GM12878 (cell line): ENCODE measurements around the gene CLPTM1L. TPM values are rescaled to one million over a fixed set of nuclear protein-coding genes. Genes with fewer than 3 reads are reported as not detected.

Experiments
- ATAC-seq: fragments of 200-7000 bp; cut with Tn5 transposase; 3 replicates; pipeline ENCODE4 v1.9.1; 2020; ENCODE audit warnings: mild to moderate bottlenecking, moderate library complexity
- BruUV-seq: library from RNA; stranded (reverse); fragments of 400-500 nt; replicated peaks from 2 replicates; lab custom pipeline; 2021; lab: Mats Ljungman, UMichigan
- CTCF ChIA-PET: fragments of 300-600 bp; sonication (Branson Sonifier 250); formaldehyde crosslinking; extraction: SDS; loops from one replicate; lab custom pipeline; 2021; ENCODE audit warnings: inconsistent platforms; lab: Yijun Ruan, JAX
- POLR2A ChIA-PET: fragments of 350-600 bp; formaldehyde crosslinking; extraction: SDS; loops from one replicate; lab custom pipeline; 2021; ENCODE audit warnings: inconsistent platforms; lab: Charles Lee
- RAD21 ChIA-PET: fragments of 300-600 bp; sonication (Branson Sonifier 250); formaldehyde crosslinking; loops from one replicate; lab custom pipeline; 2023; ENCODE audit warnings: antibody characterized with exemption; ENCODE audit not compliant: unreplicated experiment; lab: Charles Lee
- SMC1A ChIA-PET: fragments of 300-600 bp; sonication (Branson Sonifier 250); formaldehyde crosslinking; loops from one replicate; lab custom pipeline; 2023; ENCODE audit not compliant: unreplicated experiment, uncharacterized antibody; lab: Charles Lee
- DNase-seq: peaks from one replicate; pipeline ENCODE4 v3.0.0-alpha.2; 2011; ENCODE audit warnings: low read depth, low spot score
- FAIRE-seq: peaks from 3 replicates; lab custom pipeline; 2011; peaks lifted over from hg19 to GRCh38; lab: Jason Lieb, UNC
- H2AFZ ChIP-seq: 2 replicates; pipeline ENCODE4 v1.6.0; 2011; ENCODE audit warnings: low read depth, low read length, control low read depth; ENCODE audit not compliant: control insufficient read depth
- H3K27ac ChIP-seq: 2 replicates; pipeline ENCODE4 v1.5.1; 2011; ENCODE audit warnings: control low read depth; ENCODE audit not compliant: control insufficient read depth, insufficient read depth
- H3K27me3 ChIP-seq, 2 experiments: replicated peaks in 1 of 2; 2 replicates each; pipeline versions ENCODE4 v1.6.0 to v1.6.1; 2011; ENCODE audit warnings: low read length in 1 of 2; ENCODE audit not compliant: control insufficient read depth in 2 of 2, insufficient read depth in 2 of 2
- H3K36me3 ChIP-seq, 2 experiments: 2 replicates each; pipeline ENCODE4 v1.5.1; 2011; ENCODE audit warnings: low read length in 1 of 2; ENCODE audit not compliant: control insufficient read depth in 2 of 2, insufficient read depth in 2 of 2
- H3K4me1 ChIP-seq: 2 replicates; pipeline ENCODE4 v1.6.1; 2011; ENCODE audit warnings: mild to moderate bottlenecking, low read length, moderate library complexity, mixed read lengths; ENCODE audit not compliant: control insufficient read depth, insufficient read depth
- H3K4me2 ChIP-seq: 2 replicates; pipeline ENCODE4 v1.6.0; 2011; ENCODE audit warnings: control low read depth; ENCODE audit not compliant: control insufficient read depth, insufficient read depth
- H3K4me3 ChIP-seq: fragments of 200-600 bp; sonication (generic); 2 replicates; pipeline ENCODE4 v1.5.1; 2016
- H3K79me2 ChIP-seq: 2 replicates; pipeline ENCODE4 v1.6.0; 2011; ENCODE audit warnings: low read length; ENCODE audit not compliant: control insufficient read depth, insufficient read depth
- H3K9ac ChIP-seq: 2 replicates; pipeline ENCODE4 v1.8.0; 2011; ENCODE audit warnings: low read length, control low read depth, mixed read lengths; ENCODE audit not compliant: control insufficient read depth, insufficient read depth
- H3K9me3 ChIP-seq: replicated peaks from 3 replicates; pipeline ENCODE4 v1.5.1; 2011; ENCODE audit warnings: mild to moderate bottlenecking, low read length; ENCODE audit not compliant: control insufficient read depth, insufficient read depth
- H4K20me1 ChIP-seq: 2 replicates; pipeline ENCODE4 v1.6.0; 2011; ENCODE audit not compliant: control insufficient read depth, insufficient read depth
- BCL11A ChIP-seq: IDR thresholded peaks from 2 replicates; pipeline ENCODE4 v1.6.1; 2011; ENCODE audit warnings: low read depth, low read length
- CEBPB ChIP-seq, 2 experiments: fragments of 150-350 bp in 1 of 2; IDR thresholded peaks; 2 replicates each; pipeline ENCODE4 v1.6.1; 2012 to 2014; ENCODE audit warnings: low read depth in 2 of 2, low read length in 2 of 2, borderline replicate concordance in 1 of 2, inconsistent platforms in 1 of 2
- CTCF ChIP-seq, 3 experiments: IDR thresholded peaks in 2 of 3; conservative IDR thresholded peaks in 1 of 3; 2 replicates each; pipeline ENCODE4 v1.5.1; 2011; ENCODE audit warnings: low read depth in 3 of 3, low read length in 3 of 3, mild to moderate bottlenecking in 3 of 3, control low read depth in 2 of 3, moderate library complexity in 2 of 3, inconsistent platforms in 1 of 3, mixed read lengths in 1 of 3; ENCODE audit not compliant: control insufficient read depth in 2 of 3, insufficient read depth in 1 of 3; ENCODE audit errors: extremely low read depth in 1 of 3
- DPF2 ChIP-seq: fragments of 450-650 bp; IDR thresholded peaks from 2 replicates; pipeline ENCODE4 v1.6.1; 2017; ENCODE audit warnings: mild to moderate bottlenecking
- EZH2 ChIP-seq: IDR thresholded peaks from 2 replicates; pipeline ENCODE4 v1.6.1; 2012; ENCODE audit warnings: low read depth, mild to moderate bottlenecking, control low read depth, inconsistent platforms, low read length, borderline replicate concordance; ENCODE audit not compliant: control insufficient read depth
- GABPA ChIP-seq: IDR thresholded peaks from 2 replicates; pipeline ENCODE4 v1.6.1; 2014; ENCODE audit warnings: antibody characterized with exemption, low read depth, mild to moderate bottlenecking, inconsistent platforms
- HDGF ChIP-seq: fragments of 450-650 bp; IDR thresholded peaks from 2 replicates; pipeline ENCODE4 v1.6.1; 2016; ENCODE audit warnings: antibody characterized with exemption
- MLLT1 ChIP-seq: fragments of 450-650 bp; IDR thresholded peaks from 2 replicates; pipeline ENCODE4 v1.6.1; 2016; ENCODE audit warnings: mild to moderate bottlenecking
- MTA3 ChIP-seq: IDR thresholded peaks from 2 replicates; pipeline ENCODE4 v1.6.1; 2012; ENCODE audit warnings: low read length, inconsistent platforms, borderline replicate concordance
- NFYB ChIP-seq: IDR thresholded peaks from 2 replicates; pipeline ENCODE4 v1.6.1; 2011; ENCODE audit warnings: low read depth, mild to moderate bottlenecking, low read length, improper control_type of control experiment, moderate library complexity; ENCODE audit not compliant: insufficient read depth
- NR2C1 ChIP-seq: fragments of 450-650 bp; IDR thresholded peaks from 2 replicates; pipeline ENCODE4 v1.6.1; 2017; ENCODE audit warnings: antibody characterized with exemption, mild to moderate bottlenecking, moderate library complexity
- POLR2AphosphoS2 ChIP-seq: IDR thresholded peaks from 2 replicates; pipeline ENCODE4 v1.6.1; 2011; ENCODE audit warnings: low read depth, mild to moderate bottlenecking, low read length, improper control_type of control experiment, moderate library complexity
- REST ChIP-seq: IDR thresholded peaks from 2 replicates; pipeline ENCODE4 v1.6.1; 2012; ENCODE audit warnings: mild to moderate bottlenecking, low read depth, low read length
- TARDBP ChIP-seq: IDR thresholded peaks from 2 replicates; pipeline ENCODE4 v1.6.1; 2016; ENCODE audit warnings: borderline replicate concordance
- WGBS: methylation state at CpG from one replicate; pipeline ENCODE4 v1.1.6; 2016; ENCODE audit warnings: low lambda C conversion rate; ENCODE audit not compliant: insufficient replicate concordance, insufficient coverage; ENCODE audit errors: missing lambda C conversion rate; 5-methylcytosine and 5-hydroxymethylcytosine counted together
- in situ Hi-C: fragments of 300-500 bp; cut with MboI; formaldehyde crosslinking; loops from 9 replicates; pipeline ENCODE4 v1.14.3; 2018; ENCODE audit warnings: mixed read lengths
- intact Hi-C: fragments of 100-400 bp; cut with micrococcal nuclease; formaldehyde crosslinking; loops from one replicate; pipeline ENCODE4 v1.14.2; 2022; ENCODE audit not compliant: unreplicated experiment
- polyA plus RNA-seq, 11 experiments: library from polyadenylated mRNA; depleted of rRNA in 4 of 11; unstranded in 6 of 11; stranded (reverse) in 5 of 11; fragments of >200 nt; fragmentation: Nextera tagmentation in 4 of 11; fragmentation: Illumina TruSeq in 1 of 11; extraction: Ambion mirVana in 4 of 11; extraction: Trizol in 1 of 11; gene quantifications; 1 replicate in 1 of 11; 2 replicates in 10 of 11; pipeline versions ENCODE4 v1.2.1 to v1.2.3, GENCODE V29; 2011 to 2016; ENCODE audit warnings: inconsistent platforms in 2 of 11, missing spikeins in 2 of 11, low read depth in 1 of 11
- total RNA-seq, 4 experiments: library from RNA; depleted of rRNA in 3 of 4; stranded (reverse); fragments of >200 nt in 3 of 4; fragmentation: Illumina TruSeq in 1 of 4; extraction: Trizol in 1 of 4; gene quantifications; 2 replicates each; pipeline versions ENCODE4 v1.2.1 to v1.2.3, GENCODE V29; 2013 to 2021

Gene CLPTM1L
- total and polyA plus RNA-seq, 10 of the 15 experiments (the other 5 are each of a cell fraction or from before 2014, with no cell fraction given): 2.9 to 278 (median 135) TPM

- SMC1A ChIA-PET: interaction anchor here (1.0 to 1.2 kb wide), 3 partner anchors 26 to 175 kb away, joined by 3 to 5 read pairs (median 3); no protein-coding TSS in a partner anchor
- no peak for TF ChIP-seq HDGF
- TF ChIP-seq POLR2AphosphoS2: no peak
- TF ChIP-seq EZH2: no peak
- no peak for TF ChIP-seq REST
- no peak for TF ChIP-seq BCL11A
- no peak; the same call in 1 of the 2 replicates for TF ChIP-seq GABPA
- no peak for TF ChIP-seq MLLT1
- TF ChIP-seq CEBPB (IDR thresholded peaks at IDR 0.05; ENCODE audit: borderline replicate concordance in 1 of 2, low read depth in 2 of 2, low read length in 2 of 2): no peak
- TF ChIP-seq NFYB: no peak
- no peak for TF ChIP-seq NR2C1
- no peak for TF ChIP-seq CTCF (IDR thresholded peaks at IDR 0.05 in 2 of 3, conservative IDR thresholded peaks at IDR 0.05 in 1 of 3; ENCODE audit: control insufficient read depth in 2 of 3, extremely low read depth in 1 of 3, insufficient read depth in 1 of 3, low read depth in 3 of 3, low read length in 3 of 3)
- no peak for TF ChIP-seq TARDBP
- TF ChIP-seq MTA3: no peak
- TF ChIP-seq DPF2: no peak
- RAD21 ChIA-PET: interaction anchor here (1.5 kb wide), 1 partner anchor 30 kb away, joined by 3 read pairs; no protein-coding TSS in a partner anchor
- H2AFZ ChIP-seq: no peak overlapping the region
- no TSS peak for BruUV-seq
- DNase-seq (no peak), FAIRE-seq (no peak), ATAC-seq (no peak)
- POLR2A ChIA-PET: interaction anchor here (0.7 to 1.5 kb wide), 5 partner anchors 27 to 441 kb away, joined by 3 to 6 read pairs (median 3); partner anchors contain the start of gene TERT
- 29% methylated on average over 12 of the region's 12 CpGs for WGBS
- H3K27ac ChIP-seq: peak overlapping the region; percentile 52
- H3K4me1 ChIP-seq: peaks cover 28% of the 10 kb centered on the region
- peaks cover 2% of the 10 kb centered on the region; the same call in 1 of the 2 replicates for H4K20me1 ChIP-seq
- in situ Hi-C loops (no loop called here), intact Hi-C loops (loop anchor here (5.0 to 10.0 kb wide), 2 partner anchors 153 to 300 kb away; no protein-coding TSS in a partner anchor)
- H3K9me3 ChIP-seq: no peaks in the 10 kb centered on the region
- CTCF ChIA-PET: interaction anchor here (0.6 to 2.0 kb wide), 6 partner anchors 27 to 896 kb away, joined by 3 to 7 read pairs (median 4); no protein-coding TSS in a partner anchor
- H3K79me2 ChIP-seq: peaks cover 19% of the 10 kb centered on the region
- H3K4me2 ChIP-seq: peak overlapping the region; percentile 77
- H3K27me3 ChIP-seq: no peaks in the 10 kb centered on the region
- no peak overlapping the region; the same call in 1 of the 2 replicates for H3K9ac ChIP-seq
- H3K36me3 ChIP-seq: peaks cover 12 to 25% of the 10 kb centered on the region in 2 experiments; a peak in 3 of 4 replicates
- peak overlapping the region; percentile 89; the same call in 1 of the 2 replicates for H3K4me3 ChIP-seq
Observed at GRCh38 chr5:1342268-1342667, 2.6 kb downstream of the CLPTM1L start.
